ENCODE results near the gene VAT1. TPM values are rescaled to one million over a fixed set of nuclear protein-coding genes. Genes with fewer than 3 reads are reported as not detected.

The VAT1 gene
- total and polyA plus RNA-seq, 9 of the 15 experiments (the other 6 are each of a cell fraction or from before 2014, with no cell fraction given): 29.4 to 153 (median 66.7) TPM

DNA sequence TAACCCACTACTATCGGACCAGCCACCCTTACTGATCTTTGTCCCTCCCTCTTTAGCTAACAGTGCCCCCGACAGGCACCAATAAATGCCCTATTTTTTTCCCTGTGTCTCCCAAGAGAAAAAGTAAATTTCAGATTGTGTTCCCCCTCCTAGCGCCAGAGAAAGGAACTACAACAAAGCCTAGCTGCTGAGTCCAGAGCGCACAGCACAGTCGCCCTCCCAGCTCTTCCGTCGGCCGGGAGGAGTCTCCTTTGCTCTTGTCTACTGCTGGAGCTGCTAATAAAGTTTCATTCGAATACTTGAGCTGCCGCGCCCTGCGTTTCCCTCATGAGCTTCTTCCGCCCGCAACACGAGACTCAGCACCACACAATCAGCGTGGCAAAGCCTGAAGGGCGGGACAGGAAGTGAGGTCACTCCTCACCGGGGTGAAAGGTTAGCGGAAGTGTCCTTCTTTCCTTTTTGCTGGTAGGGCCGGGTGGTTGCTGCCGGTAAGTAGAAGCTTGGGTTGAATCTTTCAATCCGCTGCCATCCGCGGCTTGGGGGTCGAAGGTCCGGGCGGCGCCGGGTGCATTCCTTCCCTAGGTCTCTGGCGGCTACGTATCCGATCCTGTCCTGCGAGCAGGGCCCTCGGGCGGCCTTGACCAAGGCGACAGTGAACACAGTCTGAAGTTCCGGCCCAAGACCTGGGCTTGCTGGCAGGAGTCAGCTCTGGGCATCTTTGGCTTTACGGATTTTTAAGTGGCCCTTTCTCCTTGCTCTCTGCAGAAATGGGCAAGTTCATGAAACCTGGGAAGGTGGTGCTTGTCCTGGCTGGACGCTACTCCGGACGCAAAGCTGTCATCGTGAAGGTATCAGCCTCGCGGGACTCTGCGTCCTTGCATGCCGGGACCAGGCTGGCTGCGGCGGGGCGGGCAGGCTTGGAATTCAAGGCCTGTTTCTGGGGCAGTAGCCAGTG lies 23.9 kb downstream of the VAT1 start, which contains the start of gene RPL27 (continued):
- TF ChIP-seq HMG20A (CRISPR knock-in tag; conservative IDR thresholded peaks at IDR 0.05) (no peak), HNRNPH1 (optimal IDR thresholded peaks at IDR 0.05; ENCODE audit: low read depth, low read length) (no peak), CAMTA2 (CRISPR knock-in tag; conservative IDR thresholded peaks at IDR 0.05) (no peak), FUS (optimal IDR thresholded peaks at IDR 0.05; ENCODE audit: low read depth, low read length) (no peak), TEAD2 (tag; IDR thresholded peaks at IDR 0.05) (peak; percentile 57; the same call in 1 of the 2 replicates), PRPF4 (IDR thresholded peaks at IDR 0.05; ENCODE audit: insufficient read depth, low read depth, low read length, poor library complexity, severe bottlenecking) (no peak), ZNF75A (CRISPR knock-in tag; IDR thresholded peaks at IDR 0.05) (no peak), DEAF1 (CRISPR knock-in tag; IDR thresholded peaks at IDR 0.05) (peak; percentile 55; the same call in 1 of the 2 replicates), SREBF2 (CRISPR knock-in tag; IDR thresholded peaks at IDR 0.05) (no peak), SPI1 (IDR thresholded peaks at IDR 0.05; ENCODE audit: borderline replicate concordance, low read depth, low read length) (peak; percentile 78), ELF1 (tag; IDR thresholded peaks at IDR 0.05) (peak; percentile 99), CLOCK (CRISPR knock-in tag; IDR thresholded peaks at IDR 0.05; ENCODE audit: borderline replicate concordance) (no peak), ZNF23 (CRISPR knock-in tag; IDR thresholded peaks at IDR 0.05) (no peak), ZNF766 (CRISPR knock-in tag; conservative IDR thresholded peaks at IDR 0.05) (peak; percentile 52; the same call in 1 of the 2 replicates), JUND (IDR thresholded peaks at IDR 0.05; ENCODE audit: borderline replicate concordance, low read depth, low read length) (peak; percentile 93), JUND (tag; IDR thresholded peaks at IDR 0.05; ENCODE audit: borderline replicate concordance, low read depth, low read length) (peak; percentile 83; the same call in 2 of the 3 replicates), NFE2 (IDR thresholded peaks at IDR 0.05; ENCODE audit: low read depth) (peak; percentile 37; the same call in 1 of the 2 replicates), KDM4B (IDR thresholded peaks at IDR 0.05; ENCODE audit: borderline replicate concordance in 2 of 2, low read depth in 1 of 2) (no peak; a peak in 1 of 4 replicates)
- TF ChIP-seq, protein P1, sequence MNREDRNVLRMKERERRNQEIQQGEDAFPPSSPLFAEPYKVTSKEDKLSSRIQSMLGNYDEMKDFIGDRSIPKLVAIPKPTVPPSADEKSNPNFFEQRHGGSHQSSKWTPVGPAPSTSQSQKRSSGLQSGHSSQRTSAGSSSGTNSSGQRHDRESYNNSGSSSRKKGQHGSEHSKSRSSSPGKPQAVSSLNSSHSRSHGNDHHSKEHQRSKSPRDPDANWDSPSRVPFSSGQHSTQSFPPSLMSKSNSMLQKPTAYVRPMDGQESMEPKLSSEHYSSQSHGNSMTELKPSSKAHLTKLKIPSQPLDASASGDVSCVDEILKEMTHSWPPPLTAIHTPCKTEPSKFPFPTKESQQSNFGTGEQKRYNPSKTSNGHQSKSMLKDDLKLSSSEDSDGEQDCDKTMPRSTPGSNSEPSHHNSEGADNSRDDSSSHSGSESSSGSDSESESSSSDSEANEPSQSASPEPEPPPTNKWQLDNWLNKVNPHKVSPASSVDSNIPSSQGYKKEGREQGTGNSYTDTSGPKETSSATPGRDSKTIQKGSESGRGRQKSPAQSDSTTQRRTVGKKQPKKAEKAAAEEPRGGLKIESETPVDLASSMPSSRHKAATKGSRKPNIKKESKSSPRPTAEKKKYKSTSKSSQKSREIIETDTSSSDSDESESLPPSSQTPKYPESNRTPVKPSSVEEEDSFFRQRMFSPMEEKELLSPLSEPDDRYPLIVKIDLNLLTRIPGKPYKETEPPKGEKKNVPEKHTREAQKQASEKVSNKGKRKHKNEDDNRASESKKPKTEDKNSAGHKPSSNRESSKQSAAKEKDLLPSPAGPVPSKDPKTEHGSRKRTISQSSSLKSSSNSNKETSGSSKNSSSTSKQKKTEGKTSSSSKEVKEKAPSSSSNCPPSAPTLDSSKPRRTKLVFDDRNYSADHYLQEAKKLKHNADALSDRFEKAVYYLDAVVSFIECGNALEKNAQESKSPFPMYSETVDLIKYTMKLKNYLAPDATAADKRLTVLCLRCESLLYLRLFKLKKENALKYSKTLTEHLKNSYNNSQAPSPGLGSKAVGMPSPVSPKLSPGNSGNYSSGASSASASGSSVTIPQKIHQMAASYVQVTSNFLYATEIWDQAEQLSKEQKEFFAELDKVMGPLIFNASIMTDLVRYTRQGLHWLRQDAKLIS (CRISPR knock-in tag; IDR thresholded peaks at IDR 0.05): peak; percentile 69

Measured in K562 (cell line).